ENCODE measurements around the gene ATP2A1. TPM values are rescaled to one million over a fixed set of nuclear protein-coding genes. Genes with fewer than 3 reads are reported as not detected.
A peak's percentile ranks its signal among the peaks of the same experiment; 100 is the strongest.

Gene ATP2A1
- total RNA-seq, 4 donors from 2014 or later: 0.32 to 0.44 (median 0.37) TPM

- DNase-seq (ENCODE audit: low spot score) (peak; percentile 96), ATAC-seq (ENCODE audit: low FRiP score) (peak; percentile 99)
- TF ChIP-seq, protein P1, sequence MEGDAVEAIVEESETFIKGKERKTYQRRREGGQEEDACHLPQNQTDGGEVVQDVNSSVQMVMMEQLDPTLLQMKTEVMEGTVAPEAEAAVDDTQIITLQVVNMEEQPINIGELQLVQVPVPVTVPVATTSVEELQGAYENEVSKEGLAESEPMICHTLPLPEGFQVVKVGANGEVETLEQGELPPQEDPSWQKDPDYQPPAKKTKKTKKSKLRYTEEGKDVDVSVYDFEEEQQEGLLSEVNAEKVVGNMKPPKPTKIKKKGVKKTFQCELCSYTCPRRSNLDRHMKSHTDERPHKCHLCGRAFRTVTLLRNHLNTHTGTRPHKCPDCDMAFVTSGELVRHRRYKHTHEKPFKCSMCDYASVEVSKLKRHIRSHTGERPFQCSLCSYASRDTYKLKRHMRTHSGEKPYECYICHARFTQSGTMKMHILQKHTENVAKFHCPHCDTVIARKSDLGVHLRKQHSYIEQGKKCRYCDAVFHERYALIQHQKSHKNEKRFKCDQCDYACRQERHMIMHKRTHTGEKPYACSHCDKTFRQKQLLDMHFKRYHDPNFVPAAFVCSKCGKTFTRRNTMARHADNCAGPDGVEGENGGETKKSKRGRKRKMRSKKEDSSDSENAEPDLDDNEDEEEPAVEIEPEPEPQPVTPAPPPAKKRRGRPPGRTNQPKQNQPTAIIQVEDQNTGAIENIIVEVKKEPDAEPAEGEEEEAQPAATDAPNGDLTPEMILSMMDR (IDR thresholded peaks at IDR 0.05): no peak
Observed at GRCh38 chr16:28950648-28951409, 72.5 kb downstream of the ATP2A1 start, which contains the start of gene NFATC2IP. NFATC2IP (plus strand) TSS chr16:28950937; CDS start chr16:28951012, 75 bp downstream.

DNA sequence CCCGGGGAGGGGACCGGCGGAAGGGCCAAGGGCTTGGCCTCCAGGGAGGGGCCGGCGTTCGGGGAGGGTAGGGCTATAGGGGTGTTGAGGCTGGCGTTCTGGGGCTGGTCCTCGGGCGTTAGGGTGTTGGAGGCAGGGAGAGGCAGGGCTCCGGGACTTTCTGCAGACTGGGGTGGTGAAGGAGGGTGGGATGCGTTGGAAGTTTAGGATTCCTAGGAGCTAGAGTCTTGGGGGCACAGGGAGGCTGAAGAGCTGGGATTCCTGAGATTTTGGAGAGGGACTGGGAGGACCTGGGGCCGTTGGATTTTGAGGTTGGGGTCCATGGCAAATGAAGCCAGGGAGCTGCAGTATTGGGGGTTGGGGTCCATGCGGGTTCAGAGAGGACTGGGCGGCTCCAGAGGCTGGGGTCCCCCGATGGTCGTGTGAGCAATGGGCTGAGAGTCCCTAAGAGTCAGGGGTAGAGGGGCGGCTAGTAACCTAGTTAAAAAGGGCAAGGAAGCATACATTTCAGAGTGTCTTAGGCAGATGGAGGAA lies 73.2 kb downstream of the ATP2A1 start:
- TF ChIP-seq, protein P1 (IDR thresholded peaks at IDR 0.05): no peak
- ATAC-seq (ENCODE audit: low FRiP score) (peak; percentile 17), DNase-seq (ENCODE audit: low spot score) (no peak)

Small RNA genes within 50 kb of the gene (small RNA-seq; reads per million reads assigned to genes)
- not detected for gene RF00416

Other genes with a start within 250 kb of the ATP2A1 start
- gene NPIPB8, start 240.4 kb upstream of the ATP2A1 start, total RNA-seq: not detected
- 100 to 1,000 TPM; 125 to 198 (median 183) TPM for gene EIF3C, start 167.0 kb upstream of the ATP2A1 start, total RNA-seq
- gene NPIPB9, start 126.7 kb upstream of the ATP2A1 start, total RNA-seq: 10 to 100 TPM in 2 of 4 donors, 1 to 10 TPM in 2; 3.2 to 18.4 (median 7.3) TPM
- 10 to 100 TPM; 34.4 to 83.3 (median 59.5) TPM for gene ATXN2L, start 55.5 kb upstream of the ATP2A1 start, total RNA-seq
- 100 to 1,000 TPM in 2 of 4 donors, 10 to 100 TPM in 2; 93.2 to 133 (median 103) TPM for gene TUFM, start 32.1 kb upstream of the ATP2A1 start, total RNA-seq
- 10 to 100 TPM; 16.1 to 25.4 (median 18.8) TPM for gene SH2B1, start 14.6 kb upstream of the ATP2A1 start, total RNA-seq
- 10 to 100 TPM; 10.1 to 21.7 (median 17.0) TPM for gene RABEP2, start 46.8 kb downstream of the ATP2A1 start, total RNA-seq
- gene CD19, start 53.5 kb downstream of the ATP2A1 start, total RNA-seq: under 1 TPM in 1 of 4 donors, not detected in 3; 0.46 TPM
- 10 to 100 TPM; 22.1 to 33.4 (median 29.3) TPM for gene NFATC2IP, start 72.4 kb downstream of the ATP2A1 start, total RNA-seq
- 10 to 100 TPM; 16.3 to 21.0 (median 18.5) TPM for gene SPNS1, start 96.3 kb downstream of the ATP2A1 start, total RNA-seq
- 1 to 10 TPM; 1.4 to 8.5 (median 6.8) TPM for gene LAT, start 106.6 kb downstream of the ATP2A1 start, total RNA-seq